CD14-positive monocyte (primary cell): ENCODE data around the gene EXOC1. TPM values are rescaled to one million over a fixed set of nuclear protein-coding genes. Genes with fewer than 3 reads are reported as not detected.

Source experiments
- DNase-seq, 3 donors: peaks; one replicate each; pipeline ENCODE4 v3.0.0-alpha.2; 2011 to 2022
- H2AFZ ChIP-seq: 2 replicates; pipeline ENCODE4 v1.6.0; 2012; ENCODE audit warnings: mild to moderate bottlenecking, low read depth, low read length, inconsistent platforms; ENCODE audit not compliant: insufficient read depth, poor library complexity, severe bottlenecking
- H3K27ac ChIP-seq, 2 donors: 1 replicate in 1 of 2; 2 replicates in 1 of 2; pipeline ENCODE4 v1.5.1; 2012 to 2013; ENCODE audit warnings: low read length in 2 of 2, control low read depth in 1 of 2, inconsistent platforms in 1 of 2, low read depth in 1 of 2, mild to moderate bottlenecking in 1 of 2
- H3K27me3 ChIP-seq, 2 donors: one replicate each; pipeline versions ENCODE4 v1.6.0 to v1.6.1; 2011 to 2013; ENCODE audit warnings: low read length in 2 of 2; ENCODE audit not compliant: control insufficient read depth in 2 of 2, insufficient read depth in 2 of 2
- H3K36me3 ChIP-seq, 2 donors: replicated peaks in 1 of 2; 1 replicate in 1 of 2; 2 replicates in 1 of 2; pipeline versions ENCODE4 v1.5.1 to v1.6.1; 2012 to 2013; ENCODE audit warnings: low read length in 2 of 2, control low read depth in 1 of 2, inconsistent platforms in 1 of 2, mild to moderate bottlenecking in 1 of 2; ENCODE audit not compliant: insufficient read depth in 2 of 2, control insufficient read depth in 1 of 2
- H3K4me1 ChIP-seq, 2 donors: 1 replicate in 1 of 2; 2 replicates in 1 of 2; pipeline versions ENCODE4 v1.5.1 to v1.6.1; 2012 to 2013; ENCODE audit warnings: low read length in 2 of 2, control low read depth in 1 of 2, inconsistent platforms in 1 of 2, mild to moderate bottlenecking in 1 of 2, moderate library complexity in 1 of 2; ENCODE audit not compliant: insufficient read depth in 2 of 2, control insufficient read depth in 1 of 2
- H3K4me2 ChIP-seq: replicated peaks from 2 replicates; pipeline ENCODE3; 2012; ENCODE audit warnings: low read length, moderate library complexity, mild to moderate bottlenecking; ENCODE audit not compliant: poor library complexity, severe bottlenecking; ENCODE audit errors: extremely low read depth
- H3K4me3 ChIP-seq, 3 experiments: fragments of 200-600 bp in 1 of 3; sonication (generic) in 1 of 3; replicated peaks in 1 of 3; 1 replicate in 2 of 3; 2 replicates in 1 of 3; pipeline ENCODE4 v1.5.1; 2011 to 2013; ENCODE audit warnings: low read length in 3 of 3, mild to moderate bottlenecking in 3 of 3, control low read depth in 2 of 3, low read depth in 2 of 3, inconsistent platforms in 1 of 3, moderate library complexity in 1 of 3
- H3K79me2 ChIP-seq: 2 replicates; pipeline ENCODE4 v1.6.0; 2012; ENCODE audit warnings: mild to moderate bottlenecking, control low read depth, inconsistent platforms, low read length, moderate library complexity; ENCODE audit not compliant: insufficient read depth
- H3K9ac ChIP-seq: 2 replicates; pipeline ENCODE4 v1.6.0; 2017; ENCODE audit warnings: low read length, mild to moderate bottlenecking; ENCODE audit not compliant: insufficient read depth, poor library complexity, severe bottlenecking
- H3K9me3 ChIP-seq, 2 donors: replicated peaks in 1 of 2; 1 replicate in 1 of 2; 2 replicates in 1 of 2; pipeline versions ENCODE4 v1.5.1 to v1.6.1; 2012 to 2013; ENCODE audit warnings: low read length in 2 of 2, control low read depth in 1 of 2; ENCODE audit not compliant: control insufficient read depth in 1 of 2, insufficient read depth in 1 of 2
- H4K20me1 ChIP-seq: 2 replicates; pipeline ENCODE4 v1.6.0; 2012; ENCODE audit warnings: mild to moderate bottlenecking, low read length, control low read depth, moderate library complexity; ENCODE audit not compliant: insufficient read depth
- H3K27ac Mint-ChIP-seq, 7 donors: one replicate each; pipeline ENCODE4 v1.8.0; 2020; ENCODE audit warnings: mild to moderate bottlenecking in 7 of 7, mixed read lengths in 7 of 7, moderate library complexity in 6 of 7, inconsistent platforms in 2 of 7
- H3K27me3 Mint-ChIP-seq, 3 donors: one replicate each; pipeline ENCODE4 v1.8.0; 2021 to 2022; ENCODE audit warnings: low read depth in 3 of 3, mild to moderate bottlenecking in 3 of 3, mixed read lengths in 3 of 3, moderate library complexity in 3 of 3, inconsistent platforms in 1 of 3
- H3K36me3 Mint-ChIP-seq, 2 donors: one replicate each; pipeline ENCODE4 v1.8.0; 2020; ENCODE audit warnings: mixed read lengths in 2 of 2, inconsistent platforms in 1 of 2, mild to moderate bottlenecking in 1 of 2
- H3K4me1 Mint-ChIP-seq: one replicate; pipeline ENCODE4 v1.8.0; 2020; ENCODE audit warnings: mild to moderate bottlenecking, mixed read lengths
- H3K4me3 Mint-ChIP-seq, 2 donors: one replicate each; pipeline ENCODE4 v1.8.0; 2020; ENCODE audit warnings: mild to moderate bottlenecking in 2 of 2, mixed read lengths in 2 of 2, moderate library complexity in 1 of 2
- H3K9me3 Mint-ChIP-seq, 7 donors: one replicate each; pipeline ENCODE4 v1.8.0; 2020 to 2022; ENCODE audit warnings: mixed read lengths in 7 of 7, mild to moderate bottlenecking in 6 of 7, moderate library complexity in 6 of 7, inconsistent platforms in 2 of 7
- CTCF ChIP-seq: fragments of 200-600 bp; IDR thresholded peaks from one replicate; pipeline ENCODE4 v1.8.0; 2022; ENCODE audit warnings: antibody characterized with exemption, mild to moderate bottlenecking
- whole genome bisulfite sequencing: methylation state at CpG from one replicate; pipeline ENCODE4 v1.1.5; 2013; ENCODE audit warnings: missing lambda C conversion rate; ENCODE audit not compliant: insufficient coverage; 5-methylcytosine and 5-hydroxymethylcytosine counted together
- intact Hi-C, 2 donors: fragments of 100-400 bp; cut with micrococcal nuclease; formaldehyde crosslinking; loops; one replicate each; pipeline versions ENCODE4 v1.15.0 to v1.15.1; 2023
- polyA plus RNA-seq, 3 donors: library from polyadenylated mRNA; depleted of rRNA in 1 of 3; unstranded in 2 of 3; stranded (reverse) in 1 of 3; fragments of 300-500 nt in 2 of 3; fragments of >200 nt in 1 of 3; fragmentation: Illumina TruSeq in 2 of 3; gene quantifications; 1 replicate in 2 of 3; 2 replicates in 1 of 3; pipeline ENCODE4 v1.2.3, GENCODE V29; 2012 to 2021

Gene EXOC1
- polyA plus RNA-seq, 3 donors, result 13.7 to 22.9 (median 21.2) TPM

GRCh38 chr4:55884851-55885219 is 31.4 kb downstream of the EXOC1 start:
- Mint-ChIP-seq H3K27ac (no peak overlapping the region), H3K36me3 (peaks cover 54 to 68% of the 10 kb centered on the region in 2 donors), H3K4me3 (no peak overlapping the region), H3K4me1 (no peaks in the 10 kb centered on the region), H3K9me3 (no peaks in the 10 kb centered on the region), H3K27me3 (no peaks in the 10 kb centered on the region)
- Histone ChIP-seq H3K4me3 (no peak overlapping the region), H3K79me2 (no peaks in the 10 kb centered on the region), H4K20me1 (no peaks in the 10 kb centered on the region), H3K27ac (no peak overlapping the region), H3K27me3 (no peaks in the 10 kb centered on the region), H3K36me3 (peaks cover 74 to 89% of the 10 kb centered on the region in 2 donors), H2AFZ (no peak overlapping the region), H3K4me1 (no peaks in the 10 kb centered on the region), H3K4me2 (no peak overlapping the region), H3K9ac (no peak overlapping the region), H3K9me3 (no peaks in the 10 kb centered on the region)
- no CpG with 5 or more reads among the region's 1 CpG for WGBS
- DNase-seq, result no peak
- intact Hi-C loops, result no loop called here
- TF ChIP-seq CTCF, result no peak

GRCh38 chr4:55887594-55887993 is 34.1 kb downstream of the EXOC1 start:
- no peak for TF ChIP-seq CTCF
- H3K9me3 Mint-ChIP-seq, result no peaks in the 10 kb centered on the region
- H3K36me3 Mint-ChIP-seq, result peaks cover 56 to 69% of the 10 kb centered on the region in 2 donors
- Histone ChIP-seq H3K4me2 (no peak overlapping the region), H3K9ac (no peak overlapping the region), H3K9me3 (no peaks in the 10 kb centered on the region), H3K79me2 (no peaks in the 10 kb centered on the region), H3K27ac (no peak overlapping the region), H2AFZ (no peak overlapping the region), H4K20me1 (no peaks in the 10 kb centered on the region), H3K4me1 (no peaks in the 10 kb centered on the region), H3K4me3 (no peak overlapping the region), H3K27me3 (no peaks in the 10 kb centered on the region), H3K36me3 (peaks cover 74 to 90% of the 10 kb centered on the region in 2 donors)
- DNase-seq, result no peak
- intact Hi-C loops, result no loop called here
- no peak overlapping the region for H3K27ac Mint-ChIP-seq
- H3K27me3 Mint-ChIP-seq, result no peaks in the 10 kb centered on the region
- 89% methylated on average over 1 of the region's 1 CpG for WGBS
- no peak overlapping the region for H3K4me3 Mint-ChIP-seq
- H3K4me1 Mint-ChIP-seq, result no peaks in the 10 kb centered on the region
